Measurements from ENCODE around the gene COL4A1.

The COL4A1 gene

DNA sequence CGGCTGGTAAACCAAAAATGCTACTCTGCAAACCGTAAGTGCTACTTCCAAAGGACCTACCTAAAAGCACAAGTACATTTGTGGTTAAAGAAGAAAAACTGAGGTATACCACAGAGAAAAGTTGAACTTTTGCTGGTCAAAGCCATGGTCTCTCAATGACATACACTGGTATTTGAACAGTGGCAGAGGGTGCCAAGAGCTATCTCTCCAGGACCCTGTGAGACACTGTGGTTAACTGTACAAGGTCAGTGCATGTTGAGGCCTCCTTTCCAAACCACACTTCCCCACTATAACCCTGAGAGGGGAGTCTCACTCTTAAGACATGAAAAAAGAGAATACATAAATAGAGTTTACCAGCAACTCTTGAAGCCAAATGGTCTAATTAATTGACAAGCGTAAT, 49.5 kb downstream of the COL4A1 start:
- no peak for DNase-seq (ENCODE audit: low read depth)

DNA sequence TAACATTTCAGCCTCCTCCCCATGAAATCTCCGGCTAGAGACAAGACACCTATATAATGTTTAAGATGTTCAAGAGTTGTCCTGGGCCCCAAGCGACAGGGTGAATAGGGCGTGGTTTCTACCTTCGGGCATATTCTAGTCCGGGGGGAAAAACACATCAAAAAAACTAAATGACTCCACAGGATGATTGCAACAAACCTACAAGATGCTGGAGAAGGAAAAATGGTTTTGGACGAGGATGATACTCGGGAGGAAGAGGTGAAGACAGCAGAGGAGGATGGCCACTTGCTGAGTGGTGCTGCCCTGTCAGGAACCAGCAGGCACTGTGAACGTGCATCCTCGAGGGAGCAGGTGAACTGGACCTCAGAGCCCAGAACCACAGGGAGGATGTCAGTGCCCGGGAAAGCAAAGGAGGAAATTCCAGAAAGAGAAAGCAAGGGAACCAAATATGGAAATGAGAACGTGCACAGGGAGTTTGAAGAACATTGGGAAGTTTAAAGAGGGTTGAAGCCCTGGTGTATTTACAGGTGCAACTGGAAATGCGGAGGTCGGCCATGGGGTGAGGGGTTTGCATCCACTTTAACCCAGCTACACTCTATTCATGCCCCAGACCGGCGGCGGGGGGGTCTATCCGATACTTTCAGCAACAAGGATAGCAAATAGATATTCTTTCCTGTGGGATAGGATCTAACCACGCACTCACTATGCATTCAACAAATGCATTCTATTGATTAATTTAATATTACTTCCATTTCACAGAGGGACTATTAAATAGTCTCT, 50.6 kb downstream of the COL4A1 start:
- DNase-seq (ENCODE audit: low read depth) = no peak

DNA sequence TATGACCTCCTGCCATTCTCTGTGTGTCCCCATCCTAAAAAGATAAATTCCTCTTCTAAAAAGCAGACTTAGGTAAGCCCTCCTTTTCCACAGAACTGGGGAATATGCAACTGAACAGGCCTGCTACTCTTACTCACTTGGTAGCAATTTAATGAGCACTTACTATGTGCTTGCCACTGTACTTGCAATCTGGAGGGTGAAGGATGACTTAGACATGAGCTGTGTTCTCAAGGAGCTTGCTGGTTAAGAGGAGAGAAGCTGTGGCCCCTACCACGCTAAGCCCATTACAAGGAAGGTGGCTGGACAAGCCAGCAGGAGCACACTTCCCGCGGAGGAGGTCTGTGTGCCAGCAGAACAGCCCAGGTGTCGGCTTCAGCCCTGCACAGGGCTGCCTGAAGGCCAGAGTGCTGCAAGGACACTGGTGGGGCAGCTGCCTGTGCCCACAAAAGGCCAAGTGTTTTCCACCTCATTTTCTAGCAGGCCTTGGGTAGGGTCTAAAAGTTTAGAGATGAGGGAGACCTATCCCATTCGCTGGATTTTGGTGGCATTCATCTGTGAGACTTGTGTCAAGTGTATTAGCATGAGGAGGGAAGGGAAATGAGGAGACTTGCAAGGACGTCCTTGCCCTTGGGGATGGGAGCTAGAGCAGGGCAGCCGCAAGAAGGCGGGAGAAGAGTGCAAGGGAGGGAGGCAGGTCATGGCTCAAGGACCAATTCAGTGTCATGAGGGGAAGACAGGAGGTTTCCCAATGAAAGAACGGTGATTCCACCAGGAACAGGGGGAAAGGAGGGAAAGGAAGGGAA, 52.0 kb downstream of the COL4A1 start:
- DNase-seq (ENCODE audit: low read depth) = no peak

DNA sequence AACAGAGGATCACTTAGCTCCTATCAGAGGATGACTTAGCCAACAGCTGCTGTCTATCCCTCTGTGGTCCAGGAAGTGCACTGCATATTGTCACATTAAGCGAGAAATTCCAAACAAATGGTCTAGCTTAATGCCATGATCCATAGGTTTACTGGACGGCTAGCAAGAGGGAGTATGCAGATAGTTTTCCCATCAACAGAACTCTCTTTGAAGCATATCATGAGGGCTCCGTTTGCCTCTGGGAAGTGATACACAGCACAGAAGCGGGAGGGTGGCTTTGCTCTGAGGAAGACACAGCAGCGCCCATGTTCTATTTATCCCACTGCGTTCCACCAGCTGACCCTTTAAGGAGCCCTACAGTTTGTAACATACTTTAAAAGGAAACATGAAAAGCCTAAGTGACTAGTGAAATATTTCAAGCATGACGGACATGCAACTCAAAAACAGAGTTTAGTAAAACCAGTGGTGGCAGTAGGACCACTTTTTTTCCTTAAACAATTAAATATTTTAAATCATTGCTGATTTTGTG, 52.7 kb downstream of the COL4A1 start:
- DNase-seq (ENCODE audit: low read depth) = no peak

DNA sequence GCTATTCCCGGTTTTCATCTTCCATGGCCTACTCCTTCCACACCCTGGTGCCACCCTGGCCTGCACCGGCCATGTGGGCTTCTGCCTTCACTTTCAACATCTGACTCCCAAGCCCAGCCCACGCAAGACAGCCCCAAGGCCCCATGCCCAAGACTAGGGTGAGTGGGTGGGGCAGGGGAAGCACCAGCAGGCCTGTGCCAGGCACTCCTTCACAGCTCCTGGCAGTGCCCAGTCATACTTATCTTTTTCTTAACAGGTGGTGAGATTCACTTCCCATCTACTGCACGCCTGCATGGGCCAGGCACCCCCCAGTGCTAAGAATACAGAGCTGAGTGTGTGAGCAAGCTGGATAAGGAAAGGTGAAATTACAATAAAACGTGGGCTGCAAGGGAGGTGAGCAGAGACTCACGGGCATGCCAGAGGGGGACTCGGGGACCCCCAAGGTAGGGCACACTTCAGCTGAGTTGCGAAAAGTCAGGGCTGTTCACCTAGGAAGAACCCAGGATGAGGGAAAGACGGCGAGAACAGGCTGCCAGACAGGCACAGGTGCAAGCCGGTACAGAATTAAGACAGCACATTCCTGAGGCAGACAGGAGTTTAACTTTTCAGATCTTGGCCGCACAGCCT, 55.7 kb downstream of the COL4A1 start:
- DNase-seq (ENCODE audit: low read depth) = no peak

DNA sequence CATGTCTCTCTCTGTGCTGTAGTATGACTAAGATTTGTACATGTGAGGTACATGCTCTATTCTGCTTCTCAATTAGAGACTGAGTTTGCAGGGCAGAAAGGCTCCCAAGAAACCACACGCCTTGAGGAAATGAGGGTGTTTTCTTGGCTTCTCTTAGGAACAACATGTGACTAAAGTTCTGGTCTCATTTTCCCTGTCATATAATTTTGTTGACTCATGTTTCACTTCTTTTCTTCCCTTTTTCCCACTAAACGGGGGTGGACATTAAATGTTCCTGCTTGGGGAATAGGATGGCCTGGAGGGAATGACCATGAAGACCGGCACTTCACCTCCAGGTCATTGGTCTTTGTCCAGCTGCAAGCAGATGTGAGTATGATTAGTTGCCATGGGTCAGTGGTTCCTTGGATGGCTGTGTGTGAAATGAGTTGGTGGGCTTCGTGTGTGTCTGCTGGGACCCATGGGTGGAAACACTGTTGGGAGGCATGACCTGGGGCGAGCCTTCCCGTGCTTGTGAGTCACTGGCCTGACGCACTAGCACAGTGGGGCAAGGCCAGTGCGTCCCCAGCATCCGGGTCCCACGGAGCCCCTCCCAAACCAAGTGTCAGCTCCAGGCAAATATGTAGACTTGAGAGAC, 56.6 kb downstream of the COL4A1 start:
- DNase-seq (ENCODE audit: low read depth) = no peak

DNA sequence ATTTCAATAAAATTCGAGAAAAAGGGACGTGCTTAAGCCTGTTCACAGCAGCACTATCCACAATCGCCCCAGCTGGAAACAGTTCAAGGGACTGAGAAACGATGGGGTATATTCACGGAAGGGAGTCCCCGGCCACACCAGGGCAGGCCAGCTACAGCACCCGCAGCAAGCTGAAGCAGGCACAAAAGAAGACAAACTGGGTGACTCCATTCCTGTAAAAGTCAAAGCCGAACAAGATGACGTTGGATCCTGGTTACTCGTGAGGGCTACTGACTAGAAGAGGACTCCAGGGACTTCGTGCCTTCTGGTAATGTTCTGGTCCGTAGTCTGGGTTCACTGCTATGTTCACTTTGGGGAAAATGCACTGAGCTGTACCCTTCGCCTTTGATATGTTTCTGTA, 57.6 kb downstream of the COL4A1 start:
- DNase-seq (ENCODE audit: low read depth) = no peak

DNA sequence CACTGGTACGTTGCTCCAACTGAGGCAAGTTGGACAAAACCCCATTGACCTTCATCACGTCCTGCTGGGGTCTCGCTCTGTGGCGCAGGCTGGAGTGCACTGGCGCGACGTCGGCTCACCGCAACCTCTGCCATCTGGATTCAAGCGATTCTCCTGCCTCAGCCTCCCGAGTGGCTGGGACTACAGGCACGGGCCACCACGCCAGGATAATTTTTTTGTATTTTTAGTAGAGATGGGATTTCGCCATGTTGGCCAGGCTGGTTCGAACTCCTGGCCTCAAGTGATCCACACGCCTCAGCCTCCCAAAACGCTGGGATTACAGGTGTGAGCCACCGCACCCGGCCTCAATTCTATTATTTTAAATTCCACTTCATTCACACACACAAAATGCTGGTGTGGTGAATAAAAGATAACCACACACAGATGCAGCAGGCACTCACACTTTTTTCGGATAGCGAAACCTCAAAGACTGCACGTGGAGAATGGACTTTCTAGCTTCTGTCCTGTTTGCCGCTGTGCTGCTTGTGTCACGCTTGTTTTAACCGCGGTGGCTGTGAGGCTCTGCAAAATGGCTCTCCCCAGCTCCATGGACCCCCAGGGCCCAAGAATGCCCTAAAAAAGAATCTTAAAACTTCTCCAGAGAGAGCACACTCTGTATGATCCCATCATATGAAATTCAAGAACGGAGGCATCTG, 58.4 kb downstream of the COL4A1 start:
- DNase-seq (ENCODE audit: low read depth) = no peak

DNA sequence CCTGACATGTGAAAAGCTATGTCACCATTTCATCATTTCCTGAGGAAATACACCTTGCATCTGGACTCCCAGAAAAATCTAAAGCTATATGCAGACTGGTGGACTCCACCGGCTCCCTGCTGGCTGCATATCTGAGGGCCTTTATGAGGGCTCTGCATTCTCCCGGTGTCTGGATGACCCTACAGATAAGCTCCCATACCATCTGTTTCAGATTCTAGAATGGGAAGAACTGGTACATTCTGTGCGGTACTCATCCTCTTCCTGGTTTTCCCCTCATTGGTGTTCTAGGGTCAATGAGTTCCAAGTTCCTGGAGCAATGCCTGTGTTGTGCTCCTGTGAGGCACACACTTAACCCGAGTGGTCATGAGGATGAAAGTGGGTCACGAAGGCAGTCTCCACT, 60.4 kb downstream of the COL4A1 start:
- DNase-seq (ENCODE audit: low read depth) = no peak

DNA sequence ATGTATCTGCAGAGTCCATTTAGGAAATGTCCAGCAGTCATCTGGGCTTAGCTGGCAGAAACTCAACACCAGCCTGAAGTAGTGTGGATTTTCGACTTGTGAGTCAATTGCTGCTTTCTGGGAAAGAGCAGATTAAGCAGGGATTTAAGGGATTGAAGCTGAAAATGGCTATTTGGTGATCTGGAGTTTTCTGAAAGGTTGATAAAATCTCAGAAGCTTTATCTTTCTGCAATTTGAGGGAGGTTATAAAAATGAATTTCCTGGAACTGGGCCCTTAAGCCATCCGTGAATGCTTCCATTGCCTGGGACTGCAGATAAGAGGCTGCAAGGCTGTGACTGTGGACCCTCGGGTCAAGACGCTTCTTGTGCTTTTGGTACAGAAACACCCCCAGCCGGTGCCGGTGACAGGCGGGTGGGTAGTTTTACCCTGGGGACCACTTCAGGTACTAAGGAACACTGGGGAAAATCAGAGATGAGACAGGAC, 61.5 kb downstream of the COL4A1 start:
- no peak for DNase-seq (ENCODE audit: low read depth)

DNA sequence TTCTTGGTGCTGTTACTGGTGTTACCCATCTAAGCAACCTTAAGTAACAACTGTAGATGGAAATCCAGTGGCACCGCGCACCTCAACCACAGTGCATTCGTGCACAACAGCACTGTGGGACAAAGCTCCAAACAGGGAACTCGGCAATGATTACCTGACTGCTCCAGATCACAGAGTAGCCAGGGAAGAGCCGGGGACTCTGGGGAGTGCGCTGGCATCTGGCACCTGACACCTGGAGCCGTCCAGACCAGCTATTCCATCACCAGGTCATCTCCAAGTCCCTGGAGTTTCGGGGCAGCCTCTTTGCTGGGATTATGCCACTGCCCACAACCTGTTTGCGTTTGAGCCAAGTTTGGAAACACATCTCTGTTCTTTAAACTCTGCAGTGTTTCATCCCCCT, 62.0 kb downstream of the COL4A1 start:
- DNase-seq (ENCODE audit: low read depth) = no peak

DNA sequence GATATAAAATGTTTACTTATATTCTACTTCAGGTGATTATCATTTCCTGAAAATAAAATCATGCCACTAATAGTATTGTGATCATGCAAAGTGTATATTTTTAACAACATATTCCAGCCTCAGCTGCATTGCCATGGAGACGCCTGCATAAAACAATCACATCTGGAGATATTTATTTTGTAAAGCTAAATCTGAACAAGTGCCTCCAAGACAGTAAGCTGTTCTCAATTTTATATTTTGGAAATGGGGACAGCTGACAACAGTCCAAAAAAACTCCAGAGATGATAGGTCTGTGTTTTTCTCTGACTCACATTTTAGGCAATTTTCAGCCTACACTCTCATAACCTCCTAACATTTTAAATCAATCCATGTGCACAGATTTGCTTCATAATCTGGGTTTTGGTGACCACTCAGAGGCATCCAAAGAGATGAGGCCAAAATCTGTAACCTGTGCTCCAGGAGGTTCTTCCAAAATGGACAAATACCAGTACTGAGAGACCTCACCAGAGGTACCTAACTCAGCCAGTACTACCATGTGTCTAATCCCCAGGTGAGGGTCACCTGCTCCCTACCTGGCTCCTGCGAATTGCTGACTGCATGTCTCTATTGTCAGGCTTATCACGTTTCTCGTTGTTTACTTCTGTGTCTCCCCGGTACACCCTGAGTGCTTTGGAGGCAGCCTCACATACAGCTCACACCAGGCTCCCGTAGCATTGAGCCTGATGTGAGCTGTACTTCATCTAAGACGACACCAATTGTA, 62.7 kb downstream of the COL4A1 start:
- DNase-seq (ENCODE audit: low read depth) = no peak

DNA sequence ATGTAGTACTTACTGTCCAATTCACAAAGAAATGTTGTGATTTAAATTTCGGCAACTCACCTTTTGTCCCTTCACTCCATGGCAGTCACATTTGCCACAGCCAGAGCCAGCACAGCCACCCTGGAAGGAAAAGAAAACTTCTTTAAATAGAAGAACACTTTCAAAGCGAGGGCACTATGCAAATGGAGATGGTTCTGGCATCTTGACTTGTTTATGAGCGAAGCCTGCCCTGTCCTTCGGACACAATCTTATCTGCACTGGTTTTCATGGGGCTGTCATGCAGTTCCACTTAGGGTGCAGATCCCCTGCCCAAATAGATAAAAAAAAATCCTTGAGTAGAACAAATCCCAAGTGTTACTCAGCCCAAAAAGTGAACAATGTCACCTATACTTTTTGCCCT, 64.3 kb downstream of the COL4A1 start:
- no peak for DNase-seq (ENCODE audit: low read depth)

DNA sequence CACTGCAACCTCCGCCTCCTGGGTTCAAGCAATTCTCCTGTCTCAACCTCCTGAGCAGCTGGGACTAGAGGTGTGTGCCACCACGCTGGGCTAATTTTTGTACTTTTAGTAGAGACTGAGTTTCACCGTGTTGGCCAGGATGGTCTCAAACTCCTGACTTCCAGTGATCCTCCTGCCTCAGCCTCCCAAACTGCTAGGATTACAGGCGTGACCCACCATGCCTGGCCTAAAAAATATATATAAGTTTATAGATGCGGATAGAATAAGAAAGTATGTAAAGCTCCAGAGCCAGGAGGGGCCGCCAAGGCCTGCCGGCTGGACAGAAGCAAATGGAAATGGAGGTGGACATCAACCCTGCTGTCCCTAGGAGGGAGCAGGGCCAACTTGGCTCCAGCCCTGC, 66.0 kb downstream of the COL4A1 start:
- no peak for DNase-seq (ENCODE audit: low read depth)

DNA sequence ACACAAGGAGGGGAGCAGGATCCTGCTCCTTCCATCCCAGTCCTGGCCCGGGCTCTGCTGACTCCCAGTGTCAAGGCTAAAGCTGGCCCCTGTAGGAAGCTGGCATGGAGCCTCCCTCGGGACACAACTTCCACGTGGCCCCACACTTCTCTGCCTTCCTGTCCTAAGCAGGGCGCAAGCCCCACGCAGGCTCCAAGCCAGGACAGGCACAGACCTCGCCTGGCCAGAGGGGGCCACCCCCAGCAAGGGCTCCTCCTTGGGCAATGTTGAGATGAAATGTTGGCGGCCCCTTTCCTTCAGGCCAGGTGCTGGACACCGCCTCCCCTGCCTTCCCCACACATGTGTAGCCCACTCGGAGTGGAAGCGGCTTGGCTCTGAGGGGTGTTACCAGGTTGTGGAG, 66.6 kb downstream of the COL4A1 start:
- no peak for DNase-seq (ENCODE audit: low read depth)

DNA sequence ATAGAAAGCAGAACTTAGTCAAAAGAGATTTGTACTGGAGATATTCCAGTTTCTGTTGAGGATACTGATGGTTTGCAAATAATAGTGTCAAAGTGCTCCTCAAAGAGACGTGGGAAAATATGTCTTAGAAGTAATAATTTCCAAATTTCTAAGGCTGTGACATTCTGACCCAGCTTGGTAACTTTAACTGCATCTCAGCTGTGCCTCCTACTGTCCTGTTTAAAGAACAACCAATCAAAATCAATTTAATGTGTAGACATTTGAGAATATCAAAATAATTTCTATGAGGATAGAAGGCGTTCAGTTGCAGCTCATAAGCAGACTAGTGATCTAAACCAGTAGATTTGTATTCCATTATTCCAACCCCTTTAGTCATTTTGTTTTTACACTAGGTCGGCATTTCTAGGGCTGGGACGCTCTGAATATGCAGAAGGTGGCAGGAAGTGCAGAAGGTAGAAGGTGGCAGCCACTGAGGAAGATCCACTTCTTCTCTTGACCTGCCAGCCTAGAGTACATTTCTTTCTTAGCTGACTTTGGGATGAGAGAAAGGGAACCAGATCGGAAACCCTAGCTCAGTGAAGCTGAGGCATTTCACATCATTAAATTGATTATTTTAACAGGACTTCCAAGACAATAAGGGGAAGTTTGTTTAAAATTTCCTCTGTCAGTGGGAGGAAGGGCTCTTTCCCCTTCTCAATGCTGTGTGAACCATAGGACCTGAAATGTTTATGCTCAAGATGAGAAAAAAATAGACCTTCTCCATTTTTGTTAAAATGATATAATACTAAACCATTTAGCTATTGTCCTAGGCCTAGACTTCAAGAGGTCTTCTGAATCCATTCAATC, 67.5 kb downstream of the COL4A1 start:
- no peak for DNase-seq (ENCODE audit: low read depth)

DNA sequence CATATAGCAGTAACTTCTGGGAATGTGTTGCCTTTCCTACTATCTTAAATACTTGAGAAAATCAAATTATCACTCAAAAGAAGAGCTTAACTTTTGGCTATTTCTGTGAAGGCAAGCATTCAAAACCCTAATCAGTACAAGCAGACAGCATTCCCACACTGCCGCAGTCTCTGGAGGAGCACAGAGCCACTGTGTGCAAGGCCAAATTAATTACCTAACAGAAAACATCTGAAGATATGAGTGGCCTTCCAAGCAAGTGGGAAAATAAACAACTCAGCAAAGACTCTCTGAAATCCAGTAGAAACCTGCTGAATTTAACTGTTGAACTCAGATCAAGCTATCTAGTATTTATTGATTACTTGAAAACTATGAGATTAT, 68.2 kb downstream of the COL4A1 start:
- DNase-seq (ENCODE audit: low read depth) = no peak

DNA sequence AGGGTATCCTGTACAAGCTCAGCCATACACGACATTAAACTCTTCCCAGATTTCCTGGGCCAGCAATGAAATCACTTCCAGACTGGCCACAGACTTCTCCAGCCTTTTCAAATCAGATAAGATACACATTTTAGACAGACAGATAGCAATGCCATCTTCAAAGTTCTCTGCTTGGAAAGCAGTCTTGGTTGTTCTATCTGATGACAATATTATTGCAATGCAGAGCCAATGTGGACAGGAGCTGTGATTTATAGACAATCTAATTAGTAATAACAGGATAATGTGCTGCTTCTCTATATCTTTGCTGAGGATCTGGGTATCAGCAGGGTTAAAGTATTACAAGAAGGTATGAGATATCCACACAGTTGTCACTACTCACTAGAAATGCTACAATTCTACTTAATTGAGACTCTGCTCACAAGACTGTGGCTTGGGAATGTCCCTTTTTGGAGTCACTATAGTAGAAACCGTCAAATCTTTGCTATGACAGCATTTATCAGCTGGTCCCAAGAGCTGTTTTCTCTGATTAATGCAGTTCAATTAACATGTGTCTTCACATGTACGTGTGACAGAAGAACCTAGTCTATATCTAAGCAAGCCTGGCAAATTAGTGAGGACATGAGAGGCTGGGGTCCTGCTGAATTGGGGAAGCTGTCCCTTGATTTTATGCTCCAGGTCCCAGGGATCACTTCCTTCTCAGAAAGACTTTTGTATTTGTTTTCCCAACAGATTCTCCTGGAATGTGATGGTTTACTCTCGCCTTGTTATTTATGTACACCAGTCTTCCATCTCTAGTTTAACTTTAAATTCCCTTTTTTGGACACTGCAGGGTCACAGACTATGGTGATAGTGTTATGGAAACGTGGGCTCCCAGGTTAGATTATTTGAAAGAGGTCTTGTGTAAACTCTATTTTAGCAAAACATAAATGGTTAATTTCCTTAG, 68.8 kb downstream of the COL4A1 start:
- no peak for DNase-seq (ENCODE audit: low read depth)

DNA sequence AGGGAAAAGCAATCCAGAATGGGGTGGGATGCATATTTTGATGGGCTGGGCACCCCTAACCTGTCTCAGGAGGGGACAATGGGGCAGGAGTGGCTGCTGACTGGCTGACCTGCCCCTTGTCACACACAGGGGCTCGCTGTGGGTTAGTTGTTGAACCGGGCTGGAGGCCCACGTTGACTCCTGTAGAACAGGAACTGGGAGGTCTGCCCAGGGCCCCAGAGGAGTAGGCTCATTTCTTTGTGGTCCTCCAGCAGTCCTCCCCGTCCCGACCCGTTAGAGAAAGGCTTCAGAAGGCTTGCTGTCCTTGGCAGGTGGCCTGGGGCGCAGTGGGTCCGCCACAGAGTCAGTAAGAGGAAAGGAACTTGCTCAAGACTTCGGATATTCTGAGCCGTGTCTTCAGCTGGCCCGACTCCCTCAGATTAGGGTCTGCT, 70.1 kb downstream of the COL4A1 start:
- no peak for DNase-seq (ENCODE audit: low read depth)
